ENCODE measurements around the gene SLC5A2. TPM values are rescaled to one million over a fixed set of nuclear protein-coding genes. Genes with fewer than 3 reads are reported as not detected.
A peak's percentile ranks its signal among the peaks of the same experiment; 100 is the strongest.

SLC5A2 gene
- total RNA-seq, 2 donors from 2014 or later, result not detected

- Histone ChIP-seq H3K4me3 (peak overlapping the region in 1 of 2 donors; percentile 53), H3K27me3 (no peaks in the 10 kb centered on the region), H3K27ac (no peak overlapping the region), H3K4me1 (peaks cover 0 to 19% of the 10 kb centered on the region in 2 donors), H3K9me3 (no peaks in the 10 kb centered on the region), H3K36me3 (peaks cover 22% of the 10 kb centered on the region)
- no peak for TF ChIP-seq CTCF (IDR thresholded peaks at IDR 0.05)
- DNase-seq (ENCODE audit: low spot score), result no peak
Observed at GRCh38 chr16:31488468-31489297, 5.8 kb downstream of the SLC5A2 start.

GRCh38 chr16:31489298-31489564, 6.3 kb downstream of the SLC5A2 start:
- no peak for DNase-seq (ENCODE audit: low spot score)
- Histone ChIP-seq H3K9me3 (no peaks in the 10 kb centered on the region), H3K4me1 (peaks cover 0 to 19% of the 10 kb centered on the region in 2 donors)

GRCh38 chr16:31489616-31490584, 7.0 kb downstream of the SLC5A2 start:
- Histone ChIP-seq H3K27me3 (no peaks in the 10 kb centered on the region), H3K9me3 (no peaks in the 10 kb centered on the region), H3K27ac (no peak overlapping the region), H3K4me3 (no peak overlapping the region), H3K36me3 (peaks cover 33% of the 10 kb centered on the region), H3K4me1 (peaks cover 0 to 19% of the 10 kb centered on the region in 2 donors)
- TF ChIP-seq CTCF (IDR thresholded peaks at IDR 0.05), result no peak
- no peak for DNase-seq (ENCODE audit: low spot score)

More at GRCh38 chr16:31489298-31489564, 6.3 kb downstream of the SLC5A2 start:
- Histone ChIP-seq H3K4me3 (no peak overlapping the region), H3K36me3 (peaks cover 28% of the 10 kb centered on the region), H3K27me3 (no peaks in the 10 kb centered on the region), H3K27ac (no peak overlapping the region)
- TF ChIP-seq CTCF (IDR thresholded peaks at IDR 0.05), result no peak

GRCh38 chr16:31491778-31492418, 9.0 kb downstream of the SLC5A2 start:
- no peak for DNase-seq (ENCODE audit: low spot score)
- H3K9me3 ChIP-seq, result no peaks in the 10 kb centered on the region
- H3K36me3 ChIP-seq, result peaks cover 53% of the 10 kb centered on the region
- no peak for TF ChIP-seq CTCF (IDR thresholded peaks at IDR 0.05)
- no peak overlapping the region for H3K4me3 ChIP-seq
- H3K27ac ChIP-seq, result no peak overlapping the region
- H3K27me3 ChIP-seq, result no peaks in the 10 kb centered on the region
- peaks cover 0 to 19% of the 10 kb centered on the region in 2 donors for H3K4me1 ChIP-seq

GRCh38 chr16:31493506-31494125, 10.7 kb downstream of the SLC5A2 start:
- H3K36me3 ChIP-seq, result peaks cover 68% of the 10 kb centered on the region
- H3K4me3 ChIP-seq, result no peak overlapping the region
- no peaks in the 10 kb centered on the region for H3K9me3 ChIP-seq
- H3K27me3 ChIP-seq, result no peaks in the 10 kb centered on the region
- H3K27ac ChIP-seq, result no peak overlapping the region
- peaks cover 0 to 3% of the 10 kb centered on the region in 2 donors for H3K4me1 ChIP-seq
- DNase-seq (ENCODE audit: low spot score), result no peak
- TF ChIP-seq CTCF (IDR thresholded peaks at IDR 0.05), result no peak

Data from right atrium auricular region (tissue), 2 donors.